NK-92 (cell line): ENCODE measurements around the gene CBLN1.
"Not testable (repeated sequence)": the region's sequence is repeated elsewhere in the genome, so short reads cannot be mapped to it uniquely, and the experiment has no call there.

Source experiments
- DNase-seq: peaks from one replicate; lab custom pipeline; 2025; ENCODE audit not compliant: unreplicated experiment; lab: John Stamatoyannopoulos, UW

CBLN1 gene

GRCh38 chr16:49277766-49278566 is 3.7 kb downstream of the CBLN1 start:
- DNase-seq, result no peak

- no peak for DNase-seq
Observed at GRCh38 chr16:49277386-49277742, 4.3 kb downstream of the CBLN1 start.

GRCh38 chr16:49276646-49277385 is 4.8 kb downstream of the CBLN1 start:
- DNase-seq, result no peak

GRCh38 chr16:49275870-49276269 is 5.8 kb downstream of the CBLN1 start:
- DNase-seq, result no peak

GRCh38 chr16:49275050-49275730 is 6.4 kb downstream of the CBLN1 start:
- no peak for DNase-seq

- no peak for DNase-seq
Observed at GRCh38 chr16:49274591-49274990, 7.0 kb downstream of the CBLN1 start.

- no peak for DNase-seq
Observed at GRCh38 chr16:49273771-49274170, 7.9 kb downstream of the CBLN1 start.

GRCh38 chr16:49271363-49271762 is 10.3 kb downstream of the CBLN1 start:
- DNase-seq, result no peak

GRCh38 chr16:49269201-49269600 is 12.4 kb downstream of the CBLN1 start:
- DNase-seq, result no peak

- no peak for DNase-seq
Observed at GRCh38 chr16:49268667-49269066, 13.0 kb downstream of the CBLN1 start.

- no peak for DNase-seq
Observed at GRCh38 chr16:49262501-49262900, 19.1 kb downstream of the CBLN1 start.

GRCh38 chr16:49261930-49262329 is 19.7 kb downstream of the CBLN1 start:
- no peak for DNase-seq

- DNase-seq, result no peak
Observed at GRCh38 chr16:49260956-49261530, 20.6 kb downstream of the CBLN1 start.

- no peak for DNase-seq
Observed at GRCh38 chr16:49260253-49260652, 21.4 kb downstream of the CBLN1 start.

GRCh38 chr16:49259330-49259729 is 22.3 kb downstream of the CBLN1 start:
- DNase-seq, result no peak

- DNase-seq, result no peak
Observed at GRCh38 chr16:49250689-49251088, 30.9 kb downstream of the CBLN1 start.

GRCh38 chr16:49248227-49248626 is 33.4 kb downstream of the CBLN1 start:
- no peak for DNase-seq

- DNase-seq, result no peak
Observed at GRCh38 chr16:49236216-49236615, 45.4 kb downstream of the CBLN1 start.

- DNase-seq, result not testable (repeated sequence)
Observed at GRCh38 chr16:49228335-49228734, 53.3 kb downstream of the CBLN1 start.
